VCaP (cell line): Measurements from ENCODE around the gene KRTAP20-3.

ENCODE experiments used
- H3K27ac ChIP-seq: fragments of 450-650 bp; 2 replicates; pipeline ENCODE4 v1.5.1; 2017
- TF ChIP-seq, protein P1 (sequence below): fragments of 450-650 bp; conservative IDR thresholded peaks from 2 replicates; pipeline ENCODE4 v1.5.1; 2017; ENCODE audit warnings: mild to moderate bottlenecking, moderate library complexity

The KRTAP20-3 gene

DNA sequence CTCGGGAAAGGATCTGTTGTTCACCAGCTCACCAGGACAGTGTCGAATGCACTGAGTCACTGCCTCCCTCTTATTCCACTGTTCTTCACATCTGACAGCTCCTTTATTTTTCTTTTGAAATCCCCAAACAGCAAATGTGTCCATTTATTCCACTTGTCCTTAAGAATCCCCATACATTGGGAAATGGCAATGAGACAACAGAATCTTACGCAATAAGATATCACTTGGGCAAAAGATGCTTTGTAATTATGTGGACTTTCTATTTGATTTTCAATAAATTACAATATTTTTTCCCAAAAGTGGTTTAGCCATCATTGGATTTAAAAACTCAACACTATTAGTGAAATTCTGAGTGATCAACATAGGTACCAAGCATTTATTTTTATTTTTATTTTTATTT, 4.0 kb upstream of the KRTAP20-3 start:
- H3K27ac ChIP-seq = no peak overlapping the region
- TF ChIP-seq, protein P1, sequence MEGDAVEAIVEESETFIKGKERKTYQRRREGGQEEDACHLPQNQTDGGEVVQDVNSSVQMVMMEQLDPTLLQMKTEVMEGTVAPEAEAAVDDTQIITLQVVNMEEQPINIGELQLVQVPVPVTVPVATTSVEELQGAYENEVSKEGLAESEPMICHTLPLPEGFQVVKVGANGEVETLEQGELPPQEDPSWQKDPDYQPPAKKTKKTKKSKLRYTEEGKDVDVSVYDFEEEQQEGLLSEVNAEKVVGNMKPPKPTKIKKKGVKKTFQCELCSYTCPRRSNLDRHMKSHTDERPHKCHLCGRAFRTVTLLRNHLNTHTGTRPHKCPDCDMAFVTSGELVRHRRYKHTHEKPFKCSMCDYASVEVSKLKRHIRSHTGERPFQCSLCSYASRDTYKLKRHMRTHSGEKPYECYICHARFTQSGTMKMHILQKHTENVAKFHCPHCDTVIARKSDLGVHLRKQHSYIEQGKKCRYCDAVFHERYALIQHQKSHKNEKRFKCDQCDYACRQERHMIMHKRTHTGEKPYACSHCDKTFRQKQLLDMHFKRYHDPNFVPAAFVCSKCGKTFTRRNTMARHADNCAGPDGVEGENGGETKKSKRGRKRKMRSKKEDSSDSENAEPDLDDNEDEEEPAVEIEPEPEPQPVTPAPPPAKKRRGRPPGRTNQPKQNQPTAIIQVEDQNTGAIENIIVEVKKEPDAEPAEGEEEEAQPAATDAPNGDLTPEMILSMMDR = no peak

DNA sequence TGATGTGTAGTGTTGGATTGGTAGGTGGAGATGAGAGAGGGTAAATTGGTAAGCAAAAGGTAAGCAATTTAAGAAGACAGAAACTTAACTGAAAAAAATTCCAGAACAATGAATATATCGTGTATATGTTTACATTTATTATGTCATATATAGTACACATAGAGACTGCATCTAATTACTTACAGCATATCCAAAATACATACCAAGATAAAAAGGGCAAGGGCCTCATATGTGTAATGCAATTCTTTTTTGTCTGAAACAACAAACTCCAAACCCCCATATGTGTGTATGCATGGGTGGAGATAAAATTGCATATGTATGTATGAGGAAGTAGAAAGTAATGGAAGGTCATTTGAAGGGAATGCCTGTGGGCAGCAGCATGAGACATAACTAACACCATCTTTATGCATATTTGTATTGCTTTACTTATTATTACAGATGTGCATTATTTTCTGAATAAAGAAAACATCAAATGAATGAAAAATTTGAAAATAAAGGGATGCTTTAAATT, 4.3 kb downstream of the KRTAP20-3 start:
- TF ChIP-seq, protein P1 = no peak

DNA sequence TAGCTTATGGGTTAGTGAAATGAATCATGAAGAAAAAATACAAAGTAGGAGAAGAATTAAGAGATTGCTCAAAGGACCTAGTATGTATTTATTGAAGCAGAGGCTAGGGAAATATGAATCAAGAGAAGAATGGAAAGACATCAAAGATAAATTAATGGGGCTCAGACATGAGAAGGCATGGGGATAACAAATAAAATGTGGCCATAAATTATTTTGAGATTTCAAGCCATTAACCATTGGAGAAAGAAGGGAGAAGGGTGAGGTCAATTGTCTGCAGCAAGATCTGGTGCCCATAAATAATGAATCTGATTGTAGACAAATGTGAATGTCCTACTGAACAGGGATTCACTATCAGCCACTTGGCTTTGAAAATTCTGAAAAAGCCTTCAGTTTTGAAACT, 10.2 kb downstream of the KRTAP20-3 start:
- TF ChIP-seq, protein P1 = no peak
- no peak overlapping the region for H3K27ac ChIP-seq

More for the DNA sequence above, 4.3 kb downstream of the KRTAP20-3 start:
- H3K27ac ChIP-seq = no peak overlapping the region

DNA sequence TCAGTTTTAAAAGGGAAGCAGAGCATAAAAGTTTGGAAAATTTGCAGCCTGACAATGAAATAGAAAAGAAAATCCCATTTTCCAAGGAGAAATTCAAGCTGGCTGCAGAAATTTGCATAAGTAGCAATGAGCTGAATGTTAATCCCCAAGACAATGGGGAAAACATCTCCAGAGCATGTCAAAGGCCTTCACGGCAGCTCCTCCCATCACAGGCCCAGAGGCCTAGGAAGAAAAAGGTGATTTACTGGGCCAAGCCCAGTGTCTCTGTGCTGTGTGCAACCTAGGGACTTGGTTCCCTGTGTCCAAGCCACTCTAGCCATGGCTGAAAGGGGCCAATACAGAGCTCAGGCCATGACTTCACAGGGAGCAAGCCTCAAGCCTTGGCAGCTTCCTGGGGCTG, 26.1 kb downstream of the KRTAP20-3 start:
- TF ChIP-seq, protein P1 = no peak
- no peak overlapping the region for H3K27ac ChIP-seq

DNA sequence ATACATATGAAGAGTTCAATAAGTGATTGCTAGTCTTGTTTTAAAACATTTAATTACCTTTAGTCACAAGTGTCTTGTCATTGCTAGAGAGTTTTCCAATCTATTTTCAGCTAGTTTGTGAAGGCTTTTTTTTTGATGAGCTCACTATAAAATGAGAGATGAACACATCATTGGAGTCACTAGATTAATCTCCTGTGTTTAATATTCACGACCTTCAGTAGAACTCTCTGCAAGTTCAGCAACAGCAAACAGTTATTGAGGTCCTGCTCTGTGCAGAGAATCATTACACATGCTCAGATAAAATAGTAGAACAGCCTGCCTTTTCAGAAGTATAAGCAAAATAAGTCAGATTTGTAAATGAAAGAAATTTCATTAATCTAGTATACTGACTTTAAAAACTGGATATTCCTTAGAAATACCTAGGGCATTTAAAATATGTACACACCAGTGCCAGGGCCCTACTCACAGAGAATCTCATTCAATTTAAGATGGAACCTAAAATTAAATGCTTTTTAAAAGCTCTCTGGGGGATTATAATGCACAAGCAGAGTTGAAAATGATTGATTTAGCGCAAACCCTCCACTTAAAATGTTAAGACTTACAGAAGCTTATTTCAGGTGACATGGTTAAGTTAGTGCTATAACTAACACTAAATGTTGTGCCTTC, 30.5 kb downstream of the KRTAP20-3 start:
- TF ChIP-seq, protein P1 = no peak
- no peak overlapping the region for H3K27ac ChIP-seq

DNA sequence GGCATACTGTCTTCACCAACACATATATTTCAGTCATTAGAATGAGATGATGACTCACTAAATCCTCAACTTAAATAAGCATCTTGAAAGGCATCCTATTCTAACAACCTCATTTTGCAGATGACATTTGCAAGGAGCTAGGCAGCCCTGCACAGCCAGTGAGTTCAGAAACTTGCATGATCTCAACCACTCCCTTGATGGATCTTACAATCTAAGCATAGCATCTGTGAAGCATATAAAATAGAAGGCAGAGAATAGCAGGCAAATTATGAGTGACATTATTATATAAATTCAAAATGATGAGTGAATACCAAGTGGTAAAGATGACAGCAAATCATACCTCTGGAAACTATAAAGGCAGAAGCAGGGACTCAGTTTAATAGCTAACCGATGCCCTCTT, 31.6 kb downstream of the KRTAP20-3 start:
- TF ChIP-seq, protein P1 = no peak
- H3K27ac ChIP-seq = no peak overlapping the region

DNA sequence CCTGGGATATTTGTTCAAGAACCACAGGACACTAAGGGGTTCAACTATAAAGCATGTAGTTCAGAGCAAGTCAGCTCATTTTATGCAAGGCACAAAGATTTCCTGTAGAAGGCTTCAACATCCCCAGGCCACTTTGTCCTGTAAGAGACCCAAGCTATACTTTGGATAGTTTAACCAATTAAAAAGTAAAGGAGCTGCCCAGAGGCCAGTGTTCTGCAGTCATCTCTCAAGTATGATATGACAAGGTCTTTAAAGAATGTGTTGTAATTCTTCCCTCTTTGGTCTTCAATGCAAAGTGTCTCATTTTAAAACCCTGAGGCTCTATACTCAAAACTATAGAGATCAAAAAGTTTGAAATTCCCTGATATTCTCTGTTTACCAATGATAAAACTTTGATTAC, 34.1 kb downstream of the KRTAP20-3 start:
- TF ChIP-seq, protein P1 = no peak
- H3K27ac ChIP-seq = no peak overlapping the region
